ENCODE measurements around the gene SDK1.

SDK1 gene

GRCh38 chr7:3668743-3669142, 367.7 kb downstream of the SDK1 start:
- no peak for DNase-seq (ENCODE audit: low spot score)
- TF ChIP-seq, protein P1, sequence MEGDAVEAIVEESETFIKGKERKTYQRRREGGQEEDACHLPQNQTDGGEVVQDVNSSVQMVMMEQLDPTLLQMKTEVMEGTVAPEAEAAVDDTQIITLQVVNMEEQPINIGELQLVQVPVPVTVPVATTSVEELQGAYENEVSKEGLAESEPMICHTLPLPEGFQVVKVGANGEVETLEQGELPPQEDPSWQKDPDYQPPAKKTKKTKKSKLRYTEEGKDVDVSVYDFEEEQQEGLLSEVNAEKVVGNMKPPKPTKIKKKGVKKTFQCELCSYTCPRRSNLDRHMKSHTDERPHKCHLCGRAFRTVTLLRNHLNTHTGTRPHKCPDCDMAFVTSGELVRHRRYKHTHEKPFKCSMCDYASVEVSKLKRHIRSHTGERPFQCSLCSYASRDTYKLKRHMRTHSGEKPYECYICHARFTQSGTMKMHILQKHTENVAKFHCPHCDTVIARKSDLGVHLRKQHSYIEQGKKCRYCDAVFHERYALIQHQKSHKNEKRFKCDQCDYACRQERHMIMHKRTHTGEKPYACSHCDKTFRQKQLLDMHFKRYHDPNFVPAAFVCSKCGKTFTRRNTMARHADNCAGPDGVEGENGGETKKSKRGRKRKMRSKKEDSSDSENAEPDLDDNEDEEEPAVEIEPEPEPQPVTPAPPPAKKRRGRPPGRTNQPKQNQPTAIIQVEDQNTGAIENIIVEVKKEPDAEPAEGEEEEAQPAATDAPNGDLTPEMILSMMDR (IDR thresholded peaks at IDR 0.05; ENCODE audit: extremely low read depth, missing control alignments), result no peak

- TF ChIP-seq, protein P1 (IDR thresholded peaks at IDR 0.05; ENCODE audit: extremely low read depth, missing control alignments), result no peak
- DNase-seq (ENCODE audit: low spot score), result no peak
Observed at GRCh38 chr7:3670898-3671297, 369.8 kb downstream of the SDK1 start.

DNA sequence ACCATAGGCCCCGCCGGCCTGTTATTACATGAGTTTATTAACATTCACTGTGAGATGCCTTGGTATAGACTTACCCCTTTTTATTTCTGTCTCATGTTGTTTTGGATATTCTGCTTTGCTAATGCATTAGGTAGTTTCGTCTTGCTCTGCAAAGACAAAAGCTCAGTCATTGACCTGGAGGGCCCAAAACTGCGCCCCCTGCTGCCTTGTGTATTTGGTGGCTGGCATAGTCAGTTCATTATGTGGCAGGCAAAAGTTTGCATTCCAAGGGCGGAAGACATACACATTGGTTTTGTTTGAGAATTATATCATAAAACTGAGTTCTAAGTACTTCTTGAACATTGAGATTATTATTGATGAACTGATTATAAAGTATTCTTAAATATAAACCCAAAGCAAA, 372.5 kb downstream of the SDK1 start:
- no peak for DNase-seq (ENCODE audit: low spot score)
- TF ChIP-seq, protein P1 (IDR thresholded peaks at IDR 0.05; ENCODE audit: extremely low read depth, missing control alignments), result no peak

- no peak for DNase-seq (ENCODE audit: low spot score)
- TF ChIP-seq, protein P1 (IDR thresholded peaks at IDR 0.05; ENCODE audit: extremely low read depth, missing control alignments), result no peak
Observed at GRCh38 chr7:3678314-3678810, 377.3 kb downstream of the SDK1 start.

- TF ChIP-seq, protein P1 (IDR thresholded peaks at IDR 0.05; ENCODE audit: extremely low read depth, missing control alignments), result no peak
- DNase-seq (ENCODE audit: low spot score), result no peak
Observed at GRCh38 chr7:3682028-3682710, 381.1 kb downstream of the SDK1 start.

- DNase-seq (ENCODE audit: low spot score), result no peak
- TF ChIP-seq, protein P1 (IDR thresholded peaks at IDR 0.05; ENCODE audit: extremely low read depth, missing control alignments), result no peak
Observed at GRCh38 chr7:3683546-3684539, 382.8 kb downstream of the SDK1 start.

GRCh38 chr7:3688071-3688470, 387.0 kb downstream of the SDK1 start:
- DNase-seq (ENCODE audit: low spot score), result no peak
- TF ChIP-seq, protein P1 (IDR thresholded peaks at IDR 0.05; ENCODE audit: extremely low read depth, missing control alignments), result no peak

All from GM20000 (cell line).